GM12878 (cell line): ENCODE data around the gene ESYT2. TPM values are rescaled to one million over a fixed set of nuclear protein-coding genes. Genes with fewer than 3 reads are reported as not detected.

Experiments used
- ATAC-seq: fragments of 200-7000 bp; cut with Tn5 transposase; 3 replicates; pipeline ENCODE4 v1.9.1; 2020; ENCODE audit warnings: mild to moderate bottlenecking, moderate library complexity
- BruUV-seq: library from RNA; stranded (reverse); fragments of 400-500 nt; replicated peaks from 2 replicates; lab custom pipeline; 2021; lab: Mats Ljungman, UMichigan
- CTCF ChIA-PET: fragments of 300-600 bp; sonication (Branson Sonifier 250); formaldehyde crosslinking; extraction: SDS; loops from one replicate; lab custom pipeline; 2021; ENCODE audit warnings: inconsistent platforms; lab: Yijun Ruan, JAX
- POLR2A ChIA-PET: fragments of 350-600 bp; formaldehyde crosslinking; extraction: SDS; loops from one replicate; lab custom pipeline; 2021; ENCODE audit warnings: inconsistent platforms; lab: Charles Lee
- RAD21 ChIA-PET: fragments of 300-600 bp; sonication (Branson Sonifier 250); formaldehyde crosslinking; loops from one replicate; lab custom pipeline; 2023; ENCODE audit warnings: antibody characterized with exemption; ENCODE audit not compliant: unreplicated experiment; lab: Charles Lee
- SMC1A ChIA-PET: fragments of 300-600 bp; sonication (Branson Sonifier 250); formaldehyde crosslinking; loops from one replicate; lab custom pipeline; 2023; ENCODE audit not compliant: unreplicated experiment, uncharacterized antibody; lab: Charles Lee
- DNase-seq: peaks from one replicate; pipeline ENCODE4 v3.0.0-alpha.2; 2011; ENCODE audit warnings: low read depth, low spot score
- FAIRE-seq: peaks from 3 replicates; lab custom pipeline; 2011; peaks lifted over from hg19 to GRCh38; lab: Jason Lieb, UNC
- H2AFZ ChIP-seq: 2 replicates; pipeline ENCODE4 v1.6.0; 2011; ENCODE audit warnings: low read depth, low read length, control low read depth; ENCODE audit not compliant: control insufficient read depth
- H3K27ac ChIP-seq: 2 replicates; pipeline ENCODE4 v1.5.1; 2011; ENCODE audit warnings: control low read depth; ENCODE audit not compliant: control insufficient read depth, insufficient read depth
- H3K27me3 ChIP-seq, 2 experiments: replicated peaks in 1 of 2; 2 replicates each; pipeline versions ENCODE4 v1.6.0 to v1.6.1; 2011; ENCODE audit warnings: low read length in 1 of 2; ENCODE audit not compliant: control insufficient read depth in 2 of 2, insufficient read depth in 2 of 2
- H3K36me3 ChIP-seq, 2 experiments: 2 replicates each; pipeline ENCODE4 v1.5.1; 2011; ENCODE audit warnings: low read length in 1 of 2; ENCODE audit not compliant: control insufficient read depth in 2 of 2, insufficient read depth in 2 of 2
- H3K4me1 ChIP-seq: 2 replicates; pipeline ENCODE4 v1.6.1; 2011; ENCODE audit warnings: mild to moderate bottlenecking, low read length, moderate library complexity, mixed read lengths; ENCODE audit not compliant: control insufficient read depth, insufficient read depth
- H3K4me2 ChIP-seq: 2 replicates; pipeline ENCODE4 v1.6.0; 2011; ENCODE audit warnings: control low read depth; ENCODE audit not compliant: control insufficient read depth, insufficient read depth
- H3K4me3 ChIP-seq: fragments of 200-600 bp; sonication (generic); 2 replicates; pipeline ENCODE4 v1.5.1; 2016
- H3K79me2 ChIP-seq: 2 replicates; pipeline ENCODE4 v1.6.0; 2011; ENCODE audit warnings: low read length; ENCODE audit not compliant: control insufficient read depth, insufficient read depth
- H3K9ac ChIP-seq: 2 replicates; pipeline ENCODE4 v1.8.0; 2011; ENCODE audit warnings: low read length, control low read depth, mixed read lengths; ENCODE audit not compliant: control insufficient read depth, insufficient read depth
- H3K9me3 ChIP-seq: replicated peaks from 3 replicates; pipeline ENCODE4 v1.5.1; 2011; ENCODE audit warnings: mild to moderate bottlenecking, low read length; ENCODE audit not compliant: control insufficient read depth, insufficient read depth
- H4K20me1 ChIP-seq: 2 replicates; pipeline ENCODE4 v1.6.0; 2011; ENCODE audit not compliant: control insufficient read depth, insufficient read depth
- CEBPB ChIP-seq, 2 experiments: fragments of 150-350 bp in 1 of 2; IDR thresholded peaks; 2 replicates each; pipeline ENCODE4 v1.6.1; 2012 to 2014; ENCODE audit warnings: low read depth in 2 of 2, low read length in 2 of 2, borderline replicate concordance in 1 of 2, inconsistent platforms in 1 of 2
- FOXK2 ChIP-seq: fragments of 450-650 bp; IDR thresholded peaks from 2 replicates; pipeline ENCODE4 v1.6.1; 2017; ENCODE audit warnings: mild to moderate bottlenecking, moderate library complexity
- GABPA ChIP-seq: IDR thresholded peaks from 2 replicates; pipeline ENCODE4 v1.6.1; 2014; ENCODE audit warnings: antibody characterized with exemption, low read depth, mild to moderate bottlenecking, inconsistent platforms
- JUND ChIP-seq: IDR thresholded peaks from 2 replicates; pipeline ENCODE4 v1.6.1; 2012; ENCODE audit warnings: low read depth, mild to moderate bottlenecking, low read length, improper control_type of control experiment, moderate library complexity
- MTA3 ChIP-seq: IDR thresholded peaks from 2 replicates; pipeline ENCODE4 v1.6.1; 2012; ENCODE audit warnings: low read length, inconsistent platforms, borderline replicate concordance
- PAX8 ChIP-seq: fragments of 450-650 bp; IDR thresholded peaks from 2 replicates; pipeline ENCODE4 v1.6.1; 2017; ENCODE audit warnings: mild to moderate bottlenecking, moderate library complexity
- RELA ChIP-seq: fragments of 450-650 bp; IDR thresholded peaks from 2 replicates; pipeline ENCODE4 v1.8.0; 2014; ENCODE audit warnings: borderline replicate concordance; ENCODE audit not compliant: partially characterized antibody
- TAF1 ChIP-seq: IDR thresholded peaks from 2 replicates; pipeline ENCODE4 v1.6.1; 2011; ENCODE audit warnings: mild to moderate bottlenecking, low read depth, low read length, borderline replicate concordance
- ZNF592 ChIP-seq: fragments of 450-650 bp; IDR thresholded peaks from 2 replicates; pipeline ENCODE4 v1.6.1; 2017; ENCODE audit warnings: mild to moderate bottlenecking, moderate library complexity
- WGBS: methylation state at CpG from one replicate; pipeline ENCODE4 v1.1.6; 2016; ENCODE audit warnings: low lambda C conversion rate; ENCODE audit not compliant: insufficient replicate concordance, insufficient coverage; ENCODE audit errors: missing lambda C conversion rate; 5-methylcytosine and 5-hydroxymethylcytosine counted together
- in situ Hi-C: fragments of 300-500 bp; cut with MboI; formaldehyde crosslinking; loops from 9 replicates; pipeline ENCODE4 v1.14.3; 2018; ENCODE audit warnings: mixed read lengths
- intact Hi-C: fragments of 100-400 bp; cut with micrococcal nuclease; formaldehyde crosslinking; loops from one replicate; pipeline ENCODE4 v1.14.2; 2022; ENCODE audit not compliant: unreplicated experiment
- polyA plus RNA-seq, 11 experiments: library from polyadenylated mRNA; depleted of rRNA in 4 of 11; unstranded in 6 of 11; stranded (reverse) in 5 of 11; fragments of >200 nt; fragmentation: Nextera tagmentation in 4 of 11; fragmentation: Illumina TruSeq in 1 of 11; extraction: Ambion mirVana in 4 of 11; extraction: Trizol in 1 of 11; gene quantifications; 1 replicate in 1 of 11; 2 replicates in 10 of 11; pipeline versions ENCODE4 v1.2.1 to v1.2.3, GENCODE V29; 2011 to 2016; ENCODE audit warnings: inconsistent platforms in 2 of 11, missing spikeins in 2 of 11, low read depth in 1 of 11
- total RNA-seq, 4 experiments: library from RNA; depleted of rRNA in 3 of 4; stranded (reverse); fragments of >200 nt in 3 of 4; fragmentation: Illumina TruSeq in 1 of 4; extraction: Trizol in 1 of 4; gene quantifications; 2 replicates each; pipeline versions ENCODE4 v1.2.1 to v1.2.3, GENCODE V29; 2013 to 2021
- TF ChIP-seq, protein P1 (sequence below): fragments of 150-350 bp; IDR thresholded peaks from 2 replicates; pipeline ENCODE4 v1.6.1; 2016; ENCODE audit warnings: low read depth, low read length
- TF ChIP-seq, protein P2 (sequence below): fragments of 450-650 bp; IDR thresholded peaks from 2 replicates; pipeline ENCODE4 v1.6.1; 2016; ENCODE audit warnings: mild to moderate bottlenecking

ESYT2 gene
- total and polyA plus RNA-seq, 10 of the 15 experiments (the other 5 are each of a cell fraction or from before 2014, with no cell fraction given), result 1.9 to 44.6 (median 21.4) TPM

DNA sequence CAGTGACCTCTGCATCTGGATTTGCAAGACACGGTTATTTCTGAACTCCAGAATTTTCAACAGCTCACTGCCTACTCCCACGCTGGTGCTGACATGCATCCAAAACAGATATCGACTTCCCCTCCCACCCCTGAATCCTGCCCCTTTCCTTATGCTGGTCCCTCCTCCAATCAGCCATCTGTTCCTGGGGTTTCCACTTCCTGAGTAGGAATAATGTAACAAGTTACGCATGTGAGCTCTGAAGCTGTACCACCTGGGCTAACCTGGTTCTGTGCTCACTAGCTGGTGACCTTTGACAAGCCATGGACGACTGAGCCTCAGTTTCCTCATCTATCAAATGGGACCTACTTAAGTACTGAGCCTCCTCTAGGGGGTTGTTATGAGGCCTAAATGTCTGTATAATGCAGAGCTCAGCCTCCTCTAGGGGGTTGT, 123.0 kb downstream of the ESYT2 start:
- BruUV-seq, result no TSS peak
- H3K9me3 ChIP-seq, result peaks cover 5% of the 10 kb centered on the region; the same call in 2 of the 3 replicates
- H3K27ac ChIP-seq, result no peak overlapping the region
- ChIA-PET SMC1A (interaction anchor here (1.6 kb wide), 1 partner anchor 271 kb away, joined by 9 read pairs; no protein-coding TSS in a partner anchor), POLR2A (no interaction called here), CTCF (interaction anchor here (2.6 kb wide), 1 partner anchor 270 kb away, joined by 16 read pairs; no protein-coding TSS in a partner anchor), RAD21 (interaction anchor here (1.2 to 2.2 kb wide), 2 partner anchors 50 to 270 kb away, joined by 3 to 14 read pairs; no protein-coding TSS in a partner anchor)
- H3K36me3 ChIP-seq, result no peaks in the 10 kb centered on the region; a peak in 1 of 4 replicates
- no peak for FAIRE-seq
- TF ChIP-seq ZNF592, result no peak
- TF ChIP-seq FOXK2, result no peak
- TF ChIP-seq JUND, result no peak
- TF ChIP-seq, protein P1, sequence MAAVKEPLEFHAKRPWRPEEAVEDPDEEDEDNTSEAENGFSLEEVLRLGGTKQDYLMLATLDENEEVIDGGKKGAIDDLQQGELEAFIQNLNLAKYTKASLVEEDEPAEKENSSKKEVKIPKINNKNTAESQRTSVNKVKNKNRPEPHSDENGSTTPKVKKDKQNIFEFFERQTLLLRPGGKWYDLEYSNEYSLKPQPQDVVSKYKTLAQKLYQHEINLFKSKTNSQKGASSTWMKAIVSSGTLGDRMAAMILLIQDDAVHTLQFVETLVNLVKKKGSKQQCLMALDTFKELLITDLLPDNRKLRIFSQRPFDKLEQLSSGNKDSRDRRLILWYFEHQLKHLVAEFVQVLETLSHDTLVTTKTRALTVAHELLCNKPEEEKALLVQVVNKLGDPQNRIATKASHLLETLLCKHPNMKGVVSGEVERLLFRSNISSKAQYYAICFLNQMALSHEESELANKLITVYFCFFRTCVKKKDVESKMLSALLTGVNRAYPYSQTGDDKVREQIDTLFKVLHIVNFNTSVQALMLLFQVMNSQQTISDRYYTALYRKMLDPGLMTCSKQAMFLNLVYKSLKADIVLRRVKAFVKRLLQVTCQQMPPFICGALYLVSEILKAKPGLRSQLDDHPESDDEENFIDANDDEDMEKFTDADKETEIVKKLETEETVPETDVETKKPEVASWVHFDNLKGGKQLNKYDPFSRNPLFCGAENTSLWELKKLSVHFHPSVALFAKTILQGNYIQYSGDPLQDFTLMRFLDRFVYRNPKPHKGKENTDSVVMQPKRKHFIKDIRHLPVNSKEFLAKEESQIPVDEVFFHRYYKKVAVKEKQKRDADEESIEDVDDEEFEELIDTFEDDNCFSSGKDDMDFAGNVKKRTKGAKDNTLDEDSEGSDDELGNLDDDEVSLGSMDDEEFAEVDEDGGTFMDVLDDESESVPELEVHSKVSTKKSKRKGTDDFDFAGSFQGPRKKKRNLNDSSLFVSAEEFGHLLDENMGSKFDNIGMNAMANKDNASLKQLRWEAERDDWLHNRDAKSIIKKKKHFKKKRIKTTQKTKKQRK, result no peak
- TF ChIP-seq TAF1, result no peak
- TF ChIP-seq, protein P2, sequence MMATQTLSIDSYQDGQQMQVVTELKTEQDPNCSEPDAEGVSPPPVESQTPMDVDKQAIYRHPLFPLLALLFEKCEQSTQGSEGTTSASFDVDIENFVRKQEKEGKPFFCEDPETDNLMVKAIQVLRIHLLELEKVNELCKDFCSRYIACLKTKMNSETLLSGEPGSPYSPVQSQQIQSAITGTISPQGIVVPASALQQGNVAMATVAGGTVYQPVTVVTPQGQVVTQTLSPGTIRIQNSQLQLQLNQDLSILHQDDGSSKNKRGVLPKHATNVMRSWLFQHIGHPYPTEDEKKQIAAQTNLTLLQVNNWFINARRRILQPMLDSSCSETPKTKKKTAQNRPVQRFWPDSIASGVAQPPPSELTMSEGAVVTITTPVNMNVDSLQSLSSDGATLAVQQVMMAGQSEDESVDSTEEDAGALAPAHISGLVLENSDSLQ, result no peak
- no peak for TF ChIP-seq GABPA
- TF ChIP-seq RELA, result no peak
- no peak for TF ChIP-seq MTA3
- TF ChIP-seq CEBPB (IDR thresholded peaks at IDR 0.05; ENCODE audit: borderline replicate concordance in 1 of 2, low read depth in 2 of 2, low read length in 2 of 2), result no peak
- no peak for TF ChIP-seq PAX8
- no peak overlapping the region for H3K9ac ChIP-seq
- H2AFZ ChIP-seq, result no peak overlapping the region
- no peak for ATAC-seq
- no peak for DNase-seq
- 60% methylated on average over 5 of the region's 5 CpGs for whole genome bisulfite sequencing
- no peaks in the 10 kb centered on the region for H3K27me3 ChIP-seq
- peaks cover 8% of the 10 kb centered on the region for H3K4me1 ChIP-seq
- no peak overlapping the region for H3K4me3 ChIP-seq
- H3K79me2 ChIP-seq, result peaks cover 35% of the 10 kb centered on the region
- intact Hi-C loops (no loop called here), in situ Hi-C loops (loop anchor here (5.0 kb wide), 1 partner anchor 116 kb away; no protein-coding TSS in a partner anchor)
- no peaks in the 10 kb centered on the region for H4K20me1 ChIP-seq
- no peak overlapping the region for H3K4me2 ChIP-seq
